ENCODE results near the gene SEMA3D.

The SEMA3D gene

DNA sequence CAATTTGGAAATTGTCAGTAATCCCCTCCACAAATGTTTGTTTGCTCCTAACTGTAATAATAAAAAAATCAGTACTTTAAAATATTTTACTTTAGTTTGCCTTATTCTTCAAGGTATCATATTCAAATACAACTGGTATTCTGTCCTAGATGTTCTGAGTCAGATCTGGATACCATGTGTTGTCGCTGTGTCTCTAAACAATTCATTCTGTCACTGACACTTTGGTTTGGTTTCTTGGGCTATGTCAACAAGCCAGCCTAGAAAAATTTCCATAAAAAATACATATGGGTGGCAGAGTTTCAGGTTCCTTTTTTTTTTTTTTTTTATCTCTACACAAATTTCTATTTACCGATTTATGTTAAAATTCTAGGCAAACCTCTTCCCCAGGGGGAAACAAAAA, 33.2 kb upstream of the SEMA3D start:
- TF ChIP-seq, protein P1, sequence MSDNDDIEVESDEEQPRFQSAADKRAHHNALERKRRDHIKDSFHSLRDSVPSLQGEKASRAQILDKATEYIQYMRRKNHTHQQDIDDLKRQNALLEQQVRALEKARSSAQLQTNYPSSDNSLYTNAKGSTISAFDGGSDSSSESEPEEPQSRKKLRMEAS (IDR thresholded peaks at IDR 0.05; ENCODE audit: low read depth, low read length) = no peak
- TF ChIP-seq MYC (IDR thresholded peaks at IDR 0.05; ENCODE audit: low read depth, low read length) (no peak), POLR2A (IDR thresholded peaks at IDR 0.05; ENCODE audit: extremely low read depth, insufficient read length) (no peak)
- TF ChIP-seq, protein P2, sequence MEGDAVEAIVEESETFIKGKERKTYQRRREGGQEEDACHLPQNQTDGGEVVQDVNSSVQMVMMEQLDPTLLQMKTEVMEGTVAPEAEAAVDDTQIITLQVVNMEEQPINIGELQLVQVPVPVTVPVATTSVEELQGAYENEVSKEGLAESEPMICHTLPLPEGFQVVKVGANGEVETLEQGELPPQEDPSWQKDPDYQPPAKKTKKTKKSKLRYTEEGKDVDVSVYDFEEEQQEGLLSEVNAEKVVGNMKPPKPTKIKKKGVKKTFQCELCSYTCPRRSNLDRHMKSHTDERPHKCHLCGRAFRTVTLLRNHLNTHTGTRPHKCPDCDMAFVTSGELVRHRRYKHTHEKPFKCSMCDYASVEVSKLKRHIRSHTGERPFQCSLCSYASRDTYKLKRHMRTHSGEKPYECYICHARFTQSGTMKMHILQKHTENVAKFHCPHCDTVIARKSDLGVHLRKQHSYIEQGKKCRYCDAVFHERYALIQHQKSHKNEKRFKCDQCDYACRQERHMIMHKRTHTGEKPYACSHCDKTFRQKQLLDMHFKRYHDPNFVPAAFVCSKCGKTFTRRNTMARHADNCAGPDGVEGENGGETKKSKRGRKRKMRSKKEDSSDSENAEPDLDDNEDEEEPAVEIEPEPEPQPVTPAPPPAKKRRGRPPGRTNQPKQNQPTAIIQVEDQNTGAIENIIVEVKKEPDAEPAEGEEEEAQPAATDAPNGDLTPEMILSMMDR (IDR thresholded peaks at IDR 0.05; ENCODE audit: low read depth, low read length) = no peak
- DNase-seq (ENCODE audit: low read depth) = no peak
- no peak overlapping the region for H3K4me3 ChIP-seq (ENCODE audit: low read depth, low read length)

DNA sequence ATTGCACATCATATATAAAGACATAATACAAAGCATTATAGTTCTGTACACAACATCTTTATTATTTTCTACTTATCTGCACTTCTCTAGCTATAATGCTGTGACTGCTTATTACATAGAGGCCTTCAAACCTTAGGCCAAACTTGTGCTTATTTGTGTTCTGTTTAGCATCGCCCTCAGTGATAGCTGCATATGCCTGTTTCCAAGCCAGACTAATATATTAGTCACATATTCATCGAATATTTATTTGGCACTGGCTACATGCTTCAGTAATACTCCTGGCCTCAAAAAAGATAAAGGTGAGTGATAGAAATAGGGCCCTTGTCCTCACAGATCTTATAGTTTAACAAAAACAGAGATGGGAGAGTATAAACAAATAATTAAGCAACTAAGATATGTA, 30.2 kb upstream of the SEMA3D start:
- DNase-seq (ENCODE audit: low read depth) = no peak
- no peak overlapping the region for H3K4me3 ChIP-seq (ENCODE audit: low read depth, low read length)
- TF ChIP-seq, protein P1 (IDR thresholded peaks at IDR 0.05; ENCODE audit: low read depth, low read length) = no peak
- TF ChIP-seq, protein P2 (IDR thresholded peaks at IDR 0.05; ENCODE audit: low read depth, low read length) = no peak
- TF ChIP-seq POLR2A (IDR thresholded peaks at IDR 0.05; ENCODE audit: extremely low read depth, insufficient read length) = no peak
- no peak for TF ChIP-seq MYC (IDR thresholded peaks at IDR 0.05; ENCODE audit: low read depth, low read length)

DNA sequence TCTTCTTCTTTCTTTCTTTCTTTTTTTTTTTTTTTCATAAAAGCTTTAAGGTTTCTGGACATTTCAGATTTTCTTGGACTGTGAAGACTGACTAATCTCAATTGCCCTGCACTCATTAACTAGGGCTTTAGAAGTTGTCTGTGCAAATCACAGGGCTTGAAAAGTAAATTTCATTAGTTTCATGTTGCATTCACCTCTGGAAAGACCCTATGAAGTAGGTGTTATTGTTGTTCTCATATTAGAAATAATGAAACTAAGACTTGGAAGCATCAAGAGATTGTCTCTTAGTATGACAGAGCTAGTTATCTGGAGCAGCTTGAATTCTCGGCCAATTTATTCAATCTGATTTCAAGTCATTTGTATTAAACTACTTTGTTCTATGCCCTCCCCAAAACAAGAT, 28.2 kb upstream of the SEMA3D start:
- H3K4me3 ChIP-seq (ENCODE audit: low read depth, low read length) = no peak overlapping the region
- TF ChIP-seq MYC (IDR thresholded peaks at IDR 0.05; ENCODE audit: low read depth, low read length) (no peak), POLR2A (IDR thresholded peaks at IDR 0.05; ENCODE audit: extremely low read depth, insufficient read length) (no peak)
- TF ChIP-seq, protein P1 (IDR thresholded peaks at IDR 0.05; ENCODE audit: low read depth, low read length) = no peak
- TF ChIP-seq, protein P2 (IDR thresholded peaks at IDR 0.05; ENCODE audit: low read depth, low read length) = no peak
- DNase-seq (ENCODE audit: low read depth) = no peak

DNA sequence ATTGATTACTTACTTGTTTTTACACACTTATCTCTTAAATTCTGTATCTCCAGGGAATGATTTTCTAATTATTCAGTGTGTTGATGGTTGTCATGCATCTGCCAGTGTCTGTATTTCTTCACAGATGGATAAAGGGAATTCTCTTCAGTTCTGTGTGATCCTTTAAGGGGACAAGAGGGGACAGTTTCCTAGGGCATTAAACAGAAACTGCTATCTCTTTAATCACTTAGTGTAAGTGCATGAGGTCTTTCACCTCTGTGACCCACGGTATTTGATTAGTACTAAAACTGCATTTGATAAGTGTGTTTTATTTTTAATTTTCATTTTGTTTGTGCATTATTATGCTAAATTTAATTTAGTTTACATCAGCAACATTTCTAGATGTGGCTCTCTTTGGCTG, 26.6 kb upstream of the SEMA3D start:
- TF ChIP-seq, protein P2 (IDR thresholded peaks at IDR 0.05; ENCODE audit: low read depth, low read length) = no peak
- no peak for TF ChIP-seq POLR2A (IDR thresholded peaks at IDR 0.05; ENCODE audit: extremely low read depth, insufficient read length)
- TF ChIP-seq MYC (IDR thresholded peaks at IDR 0.05; ENCODE audit: low read depth, low read length) = no peak
- TF ChIP-seq, protein P1 (IDR thresholded peaks at IDR 0.05; ENCODE audit: low read depth, low read length) = no peak
- no peak overlapping the region for H3K4me3 ChIP-seq (ENCODE audit: low read depth, low read length)
- no peak for DNase-seq (ENCODE audit: low read depth)

DNA sequence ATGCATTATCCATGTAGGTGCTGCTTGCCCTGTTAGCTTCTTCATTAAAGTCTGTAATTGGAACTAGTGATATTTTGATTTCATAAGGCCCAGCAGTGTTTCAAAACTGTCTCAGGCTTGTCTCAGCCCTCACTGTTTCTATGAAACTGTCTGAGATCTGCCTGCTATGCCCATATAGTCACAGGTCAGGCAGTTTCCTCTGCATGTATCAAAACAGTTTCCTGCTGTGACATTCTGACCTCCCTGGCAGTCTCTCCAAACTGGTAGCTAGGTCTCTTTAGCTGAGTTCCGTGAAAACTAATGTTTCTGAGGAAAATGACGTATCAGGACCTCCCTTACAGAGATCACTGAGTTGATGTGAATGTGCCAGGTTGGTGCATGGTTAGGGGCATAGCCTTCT, 18.9 kb upstream of the SEMA3D start:
- DNase-seq (ENCODE audit: low read depth) = no peak

More for the DNA sequence above, 18.9 kb upstream of the SEMA3D start:
- no peak overlapping the region for H3K4me3 ChIP-seq (ENCODE audit: low read depth, low read length)
- TF ChIP-seq, protein P2 (IDR thresholded peaks at IDR 0.05; ENCODE audit: low read depth, low read length) = no peak
- no peak for TF ChIP-seq POLR2A (IDR thresholded peaks at IDR 0.05; ENCODE audit: extremely low read depth, insufficient read length)
- TF ChIP-seq MYC (IDR thresholded peaks at IDR 0.05; ENCODE audit: low read depth, low read length) = no peak
- TF ChIP-seq, protein P1 (IDR thresholded peaks at IDR 0.05; ENCODE audit: low read depth, low read length) = no peak
